ENCODE results near the gene LPP.

GRCh38 chr3:188370081-188370830, 216.3 kb downstream of the LPP start:
- TF ChIP-seq CTCF (IDR thresholded peaks at IDR 0.05 in 4 of 5, conservative IDR thresholded peaks at IDR 0.05 in 1 of 5) (no peak), POLR2A (IDR thresholded peaks at IDR 0.05) (no peak)

Data from gastrocnemius medialis (tissue), 4 donors.